ENCODE data around the gene CLEC4G. TPM values are rescaled to one million over a fixed set of nuclear protein-coding genes. Genes with fewer than 3 reads are reported as not detected.
"Not testable (repeated sequence)": the region's sequence is repeated elsewhere in the genome, so short reads cannot be mapped to it uniquely, and the experiment has no call there.

CLEC4G gene
- total RNA-seq, 1 donor from 2014 or later = not detected

- FAIRE-seq (no peak), DNase-seq (ENCODE audit: low read depth) (peak; percentile 41)
- no peak for TF ChIP-seq CTCF (IDR thresholded peaks at IDR 0.05; ENCODE audit: insufficient read depth, low read length, severe bottlenecking)
- Histone ChIP-seq H3K27me3 (ENCODE audit: control insufficient read depth, insufficient read depth, low read length) (peaks cover 2% of the 10 kb centered on the region), H3K36me3 (ENCODE audit: control insufficient read depth, insufficient read depth, low read length) (no peaks in the 10 kb centered on the region), H3K4me3 (ENCODE audit: low read depth, low read length) (no peak overlapping the region)
These were observed 41.9 kb upstream of the CLEC4G start for GRCh38 chr19:7773841-7774240.

- no peak for FAIRE-seq
- TF ChIP-seq CTCF (IDR thresholded peaks at IDR 0.05; ENCODE audit: insufficient read depth, low read length, severe bottlenecking) = no peak
- Histone ChIP-seq H3K27me3 (ENCODE audit: control insufficient read depth, insufficient read depth, low read length) (no peaks in the 10 kb centered on the region), H3K4me3 (ENCODE audit: low read depth, low read length) (no peak overlapping the region), H3K36me3 (ENCODE audit: control insufficient read depth, insufficient read depth, low read length) (no peaks in the 10 kb centered on the region)
- peak; percentile 80 for DNase-seq (ENCODE audit: low read depth)
These were observed 40.9 kb upstream of the CLEC4G start for GRCh38 chr19:7772752-7773291.

- Histone ChIP-seq H3K27me3 (ENCODE audit: control insufficient read depth, insufficient read depth, low read length) (no peaks in the 10 kb centered on the region), H3K4me3 (ENCODE audit: low read depth, low read length) (no peak overlapping the region), H3K36me3 (ENCODE audit: control insufficient read depth, insufficient read depth, low read length) (no peaks in the 10 kb centered on the region)
- no peak for FAIRE-seq
- no peak for TF ChIP-seq CTCF (IDR thresholded peaks at IDR 0.05; ENCODE audit: insufficient read depth, low read length, severe bottlenecking)
- no peak for DNase-seq (ENCODE audit: low read depth)
These were observed 39.2 kb upstream of the CLEC4G start for GRCh38 chr19:7771072-7771471.

GRCh38 chr19:7769171-7769570 is 37.3 kb upstream of the CLEC4G start:
- Histone ChIP-seq H3K36me3 (ENCODE audit: control insufficient read depth, insufficient read depth, low read length) (no peaks in the 10 kb centered on the region), H3K4me3 (ENCODE audit: low read depth, low read length) (no peak overlapping the region), H3K27me3 (ENCODE audit: control insufficient read depth, insufficient read depth, low read length) (no peaks in the 10 kb centered on the region)
- TF ChIP-seq CTCF (IDR thresholded peaks at IDR 0.05; ENCODE audit: insufficient read depth, low read length, severe bottlenecking) = no peak
- DNase-seq (ENCODE audit: low read depth) = no peak
- no peak for FAIRE-seq

- DNase-seq (ENCODE audit: low read depth) (no peak), FAIRE-seq (no peak)
- no peak for TF ChIP-seq CTCF (IDR thresholded peaks at IDR 0.05; ENCODE audit: insufficient read depth, low read length, severe bottlenecking)
These were observed 35.6 kb upstream of the CLEC4G start for GRCh38 chr19:7767487-7767886.

GRCh38 chr19:7766535-7766934 is 34.6 kb upstream of the CLEC4G start:
- FAIRE-seq = no peak
- TF ChIP-seq CTCF (IDR thresholded peaks at IDR 0.05; ENCODE audit: insufficient read depth, low read length, severe bottlenecking) = no peak
- DNase-seq (ENCODE audit: low read depth) = no peak
- Histone ChIP-seq H3K4me3 (ENCODE audit: low read depth, low read length) (no peak overlapping the region), H3K36me3 (ENCODE audit: control insufficient read depth, insufficient read depth, low read length) (no peaks in the 10 kb centered on the region), H3K27me3 (ENCODE audit: control insufficient read depth, insufficient read depth, low read length) (no peaks in the 10 kb centered on the region)

More at GRCh38 chr19:7767487-7767886, 35.6 kb upstream of the CLEC4G start:
- Histone ChIP-seq H3K27me3 (ENCODE audit: control insufficient read depth, insufficient read depth, low read length) (no peaks in the 10 kb centered on the region), H3K4me3 (ENCODE audit: low read depth, low read length) (no peak overlapping the region), H3K36me3 (ENCODE audit: control insufficient read depth, insufficient read depth, low read length) (no peaks in the 10 kb centered on the region)

GRCh38 chr19:7765043-7765442 is 33.1 kb upstream of the CLEC4G start:
- not testable (repeated sequence) for H3K27me3 ChIP-seq (ENCODE audit: control insufficient read depth, insufficient read depth, low read length); H3K4me3 ChIP-seq (ENCODE audit: low read depth, low read length); FAIRE-seq; DNase-seq (ENCODE audit: low read depth); H3K36me3 ChIP-seq (ENCODE audit: control insufficient read depth, insufficient read depth, low read length)

GRCh38 chr19:7764157-7764556 is 32.2 kb upstream of the CLEC4G start:
- not testable (repeated sequence) for H3K4me3 ChIP-seq (ENCODE audit: low read depth, low read length); H3K36me3 ChIP-seq (ENCODE audit: control insufficient read depth, insufficient read depth, low read length); H3K27me3 ChIP-seq (ENCODE audit: control insufficient read depth, insufficient read depth, low read length); DNase-seq (ENCODE audit: low read depth); FAIRE-seq

Measured in bronchial epithelial cell (primary cell).